PC-9 (cell line): ENCODE results near the gene MUSK. TPM values are rescaled to one million over a fixed set of nuclear protein-coding genes. Genes with fewer than 3 reads are reported as not detected.

Experiments used
- BruUV-seq: library from RNA; stranded (reverse); fragments of 400-500 nt; replicated peaks from 2 replicates; lab custom pipeline; 2021; lab: Mats Ljungman, UMichigan
- CTCF ChIA-PET: fragments of 300-600 bp; sonication (Branson Sonifier 250); formaldehyde crosslinking; loops from one replicate; lab custom pipeline; 2022; ENCODE audit warnings: antibody characterized with exemption; lab: Charles Lee
- POLR2A ChIA-PET: fragments of 300-600 bp; sonication (Branson Sonifier 250); formaldehyde crosslinking; loops from one replicate; lab custom pipeline; 2022; ENCODE audit warnings: antibody characterized with exemption; ENCODE audit not compliant: unreplicated experiment; lab: Charles Lee
- DNase-seq, 2 experiments: peaks; one replicate each; pipeline versions ENCODE4 v3.0.0 to v3.0.0-alpha.2; 2015 to 2022; ENCODE audit warnings: mixed read lengths in 1 of 2
- H2AFZ ChIP-seq: fragments of 200-600 bp; sonication (generic); 2 replicates; pipeline ENCODE4 v1.8.1; 2017; ENCODE audit warnings: antibody characterized with exemption
- H3F3A ChIP-seq: fragments of 200-600 bp; sonication (generic); 2 replicates; pipeline ENCODE4 v1.8.1; 2017; ENCODE audit warnings: antibody characterized with exemption, mild to moderate bottlenecking, low read depth; ENCODE audit not compliant: insufficient read depth
- H3K27ac ChIP-seq: fragments of 200-600 bp; sonication (generic); 2 replicates; pipeline ENCODE4 v1.6.1; 2016; ENCODE audit warnings: mixed run types
- H3K27me3 ChIP-seq: fragments of 200-600 bp; sonication (generic); 2 replicates; pipeline ENCODE4 v1.6.1; 2016; ENCODE audit warnings: low read depth, mixed run types; ENCODE audit not compliant: insufficient read depth
- H3K36me3 ChIP-seq: fragments of 200-600 bp; sonication (generic); 2 replicates; pipeline ENCODE4 v1.6.1; 2016; ENCODE audit warnings: low read depth, mixed run types
- H3K4me1 ChIP-seq: fragments of 200-600 bp; sonication (generic); replicated peaks from 2 replicates; pipeline ENCODE4 v1.6.1; 2016; ENCODE audit warnings: mixed run types; ENCODE audit not compliant: insufficient read depth
- H3K4me2 ChIP-seq: fragments of 200-600 bp; sonication (generic); 2 replicates; pipeline ENCODE4 v1.6.1; 2017; ENCODE audit warnings: mixed run types
- H3K4me3 ChIP-seq: fragments of 200-600 bp; sonication (generic); 2 replicates; pipeline ENCODE4 v1.6.1; 2016; ENCODE audit warnings: mixed run types
- H3K79me2 ChIP-seq: fragments of 200-600 bp; sonication (generic); 2 replicates; pipeline ENCODE4 v1.6.1; 2017; ENCODE audit warnings: low read depth, mixed run types
- H3K9me2 ChIP-seq: fragments of 200-600 bp; sonication (generic); 2 replicates; pipeline ENCODE4 v1.8.1; 2017; ENCODE audit warnings: mild to moderate bottlenecking; ENCODE audit not compliant: insufficient read depth
- H3K9me3 ChIP-seq: fragments of 200-600 bp; sonication (generic); 2 replicates; pipeline ENCODE4 v1.8.1; 2016; ENCODE audit warnings: low read depth; ENCODE audit not compliant: insufficient read depth
- H4K20me1 ChIP-seq: fragments of 200-600 bp; sonication (generic); 2 replicates; pipeline ENCODE4 v1.8.1; 2017; ENCODE audit not compliant: insufficient read depth
- CTCF ChIP-seq: fragments of 200-600 bp; sonication (generic); conservative IDR thresholded peaks from 2 replicates; pipeline ENCODE4 v1.6.1; 2017; ENCODE audit warnings: mixed run types, antibody characterized with exemption, mild to moderate bottlenecking, moderate library complexity
- EZH2 ChIP-seq: fragments of 200-600 bp; sonication (generic); IDR thresholded peaks from 2 replicates; pipeline ENCODE4 v1.8.0; 2017; ENCODE audit warnings: antibody characterized with exemption, low read depth
- intact Hi-C: fragments of 100-400 bp; cut with micrococcal nuclease; formaldehyde crosslinking; loops from one replicate; pipeline ENCODE4 v1.10.0; 2022; ENCODE audit not compliant: unreplicated experiment
- total RNA-seq: library from RNA; stranded (reverse); gene quantifications from 2 replicates; pipeline ENCODE4 v1.2.3, GENCODE V29; 2021

MUSK gene
- total RNA-seq, 1 experiment from 2014 or later, result not detected

GRCh38 chr9:110641293-110641692 lies 27.3 kb upstream of the MUSK start:
- intact Hi-C loops, result loop anchor here (10.0 kb wide), 1 partner anchor 534 kb away; no protein-coding TSS in a partner anchor
- TF ChIP-seq CTCF (no peak), EZH2 (no peak)
- no peaks in the 10 kb centered on the region for H3K9me2 ChIP-seq
- CTCF ChIA-PET, result interaction anchor here (0.6 kb wide), 1 partner anchor 145 kb away, joined by 3 read pairs; no protein-coding TSS in a partner anchor
- POLR2A ChIA-PET, result interaction anchor here (0.6 kb wide), 1 partner anchor 188 kb away, joined by 3 read pairs; no protein-coding TSS in a partner anchor
- no peaks in the 10 kb centered on the region for H3K79me2 ChIP-seq
- BruUV-seq, result no TSS peak
- no peak for DNase-seq
- no peaks in the 10 kb centered on the region; the same call in 1 of the 2 replicates for H3F3A ChIP-seq
- H4K20me1 ChIP-seq, result no peaks in the 10 kb centered on the region
- peaks cover 8% of the 10 kb centered on the region; the same call in 1 of the 2 replicates for H3K9me3 ChIP-seq
- no peak overlapping the region for H3K27ac ChIP-seq
- H3K27me3 ChIP-seq, result no peaks in the 10 kb centered on the region
- H3K4me2 ChIP-seq, result no peak overlapping the region
- H2AFZ ChIP-seq, result no peak overlapping the region
- H3K4me3 ChIP-seq, result no peak overlapping the region
- peaks cover 7% of the 10 kb centered on the region; the same call in 1 of the 2 replicates for H3K4me1 ChIP-seq
- H3K36me3 ChIP-seq, result no peaks in the 10 kb centered on the region

- no peaks in the 10 kb centered on the region for H3K36me3 ChIP-seq
- no peaks in the 10 kb centered on the region for H4K20me1 ChIP-seq
- no peak for DNase-seq
- H3K4me3 ChIP-seq, result no peak overlapping the region
- H3K4me1 ChIP-seq, result no peaks in the 10 kb centered on the region
- POLR2A ChIA-PET, result interaction anchor here (0.7 kb wide), 1 partner anchor 91 kb away, joined by 3 read pairs; no protein-coding TSS in a partner anchor
- intact Hi-C loops, result loop anchor here (10.0 kb wide), 1 partner anchor 526 kb away; no protein-coding TSS in a partner anchor
- no peak overlapping the region for H3K4me2 ChIP-seq
- no TSS peak for BruUV-seq
- no peak overlapping the region for H2AFZ ChIP-seq
- no peaks in the 10 kb centered on the region for H3K27me3 ChIP-seq
- H3K79me2 ChIP-seq, result no peaks in the 10 kb centered on the region
- TF ChIP-seq EZH2, result no peak
- no peak for TF ChIP-seq CTCF
- no peaks in the 10 kb centered on the region for H3K9me3 ChIP-seq
- H3K27ac ChIP-seq, result no peak overlapping the region
- no peaks in the 10 kb centered on the region for H3F3A ChIP-seq
- no peaks in the 10 kb centered on the region for H3K9me2 ChIP-seq
- CTCF ChIA-PET, result no interaction called here
Observed at GRCh38 chr9:110648696-110649095, 19.9 kb upstream of the MUSK start.

GRCh38 chr9:110650261-110650660 lies 18.3 kb upstream of the MUSK start:
- no peaks in the 10 kb centered on the region for H3K9me3 ChIP-seq
- no peak overlapping the region for H3K27ac ChIP-seq
- no peak overlapping the region for H3K4me2 ChIP-seq

More at GRCh38 chr9:110650261-110650660, 18.3 kb upstream of the MUSK start:
- Histone ChIP-seq H3K9me2 (no peaks in the 10 kb centered on the region), H3K4me3 (no peak overlapping the region), H3F3A (no peaks in the 10 kb centered on the region), H2AFZ (no peak overlapping the region), H3K27me3 (no peaks in the 10 kb centered on the region), H3K36me3 (no peaks in the 10 kb centered on the region), H3K79me2 (no peaks in the 10 kb centered on the region), H4K20me1 (no peaks in the 10 kb centered on the region), H3K4me1 (no peaks in the 10 kb centered on the region)
- POLR2A ChIA-PET, result no interaction called here
- TF ChIP-seq CTCF (no peak), EZH2 (no peak)
- no TSS peak for BruUV-seq
- CTCF ChIA-PET, result no interaction called here
- DNase-seq, result no peak
- intact Hi-C loops, result no loop called here
